Breast epithelium (tissue), 3 donors: ENCODE results near the gene TRIM9.

Experiments
- CTCF ChIP-seq, 3 donors: fragments of 450-650 bp; IDR thresholded peaks; one replicate each; pipeline ENCODE4 v1.5.1; 2016 to 2017; ENCODE audit warnings: antibody characterized with exemption in 3 of 3, mild to moderate bottlenecking in 3 of 3, moderate library complexity in 3 of 3
- POLR2A ChIP-seq: fragments of 450-650 bp; IDR thresholded peaks from one replicate; pipeline ENCODE4 v1.6.1; 2016; ENCODE audit warnings: antibody characterized with exemption, mild to moderate bottlenecking, moderate library complexity

GRCh38 chr14:51121096-51121495, 26.2 kb upstream of the TRIM9 start:
- no peak for TF ChIP-seq POLR2A
- TF ChIP-seq CTCF (IDR thresholded peaks at IDR 0.05): no peak
